GM18526 (cell line): Measurements from ENCODE around the gene ZNF213.
A peak's percentile ranks its signal among the peaks of the same experiment; 100 is the strongest.

ENCODE experiments used
- POLR2A ChIP-seq: IDR thresholded peaks from 3 replicates; pipeline ENCODE4 v1.6.1; 2011; ENCODE audit not compliant: insufficient read length; ENCODE audit errors: extremely low read depth

ZNF213 gene

GRCh38 chr16:3149630-3150345 lies 15.0 kb downstream of the ZNF213 start:
- TF ChIP-seq POLR2A, result no peak

DNA sequence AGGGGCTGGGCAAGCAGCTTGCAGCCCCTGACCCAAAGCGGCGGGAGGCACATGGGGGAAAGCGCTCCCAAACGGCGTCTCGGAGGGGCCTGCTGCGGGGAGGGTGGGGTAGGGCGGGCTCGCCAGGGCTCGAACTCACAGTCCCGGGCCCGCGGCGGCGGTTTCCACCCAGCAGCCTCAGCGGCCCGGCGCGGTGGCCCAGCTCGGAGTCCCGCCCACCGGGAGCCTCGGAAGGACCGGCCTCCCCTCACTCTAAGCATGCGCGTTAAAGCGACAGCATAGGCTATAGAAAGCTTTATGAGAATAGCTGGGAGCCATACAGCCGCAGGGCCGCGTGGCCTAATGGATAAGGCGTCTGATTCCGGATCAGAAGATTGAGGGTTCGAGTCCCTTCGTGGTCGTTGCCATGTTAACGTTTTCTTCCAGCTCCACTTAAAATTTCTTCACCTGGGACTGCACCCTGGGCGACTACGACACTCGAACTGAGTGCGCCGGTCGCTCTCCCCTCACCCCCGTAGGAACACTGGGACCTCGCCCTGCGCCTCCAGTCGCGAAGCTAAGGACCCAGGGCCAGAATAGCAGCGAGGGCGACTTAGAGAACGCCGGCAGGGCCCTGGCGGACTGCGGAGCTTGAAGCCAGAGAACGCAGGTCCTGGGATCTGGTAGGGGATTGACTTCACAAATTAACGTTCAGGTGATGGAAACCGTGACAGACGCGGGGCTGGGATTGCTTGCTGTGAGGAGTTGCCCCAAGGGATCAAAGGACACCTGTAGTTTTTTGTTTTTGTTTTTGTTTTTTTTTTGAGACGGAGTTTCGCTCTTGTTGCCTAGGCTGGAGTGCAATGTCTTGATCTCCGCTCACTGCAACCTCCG lies 15.8 kb downstream of the ZNF213 start:
- TF ChIP-seq POLR2A, result peak; percentile 15

DNA sequence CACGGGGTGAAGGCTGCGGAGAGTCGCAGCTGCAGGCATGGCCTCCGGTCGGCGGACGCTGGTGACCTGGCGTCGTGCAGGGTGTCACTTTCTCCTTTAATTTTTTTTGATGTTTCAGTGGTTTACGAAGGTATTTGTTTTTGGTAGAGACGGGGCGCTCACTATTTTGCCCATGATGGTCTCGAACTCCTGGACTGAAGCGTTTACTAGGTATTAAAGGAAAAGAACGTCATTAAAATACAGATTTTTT lies 17.1 kb downstream of the ZNF213 start:
- no peak for TF ChIP-seq POLR2A

DNA sequence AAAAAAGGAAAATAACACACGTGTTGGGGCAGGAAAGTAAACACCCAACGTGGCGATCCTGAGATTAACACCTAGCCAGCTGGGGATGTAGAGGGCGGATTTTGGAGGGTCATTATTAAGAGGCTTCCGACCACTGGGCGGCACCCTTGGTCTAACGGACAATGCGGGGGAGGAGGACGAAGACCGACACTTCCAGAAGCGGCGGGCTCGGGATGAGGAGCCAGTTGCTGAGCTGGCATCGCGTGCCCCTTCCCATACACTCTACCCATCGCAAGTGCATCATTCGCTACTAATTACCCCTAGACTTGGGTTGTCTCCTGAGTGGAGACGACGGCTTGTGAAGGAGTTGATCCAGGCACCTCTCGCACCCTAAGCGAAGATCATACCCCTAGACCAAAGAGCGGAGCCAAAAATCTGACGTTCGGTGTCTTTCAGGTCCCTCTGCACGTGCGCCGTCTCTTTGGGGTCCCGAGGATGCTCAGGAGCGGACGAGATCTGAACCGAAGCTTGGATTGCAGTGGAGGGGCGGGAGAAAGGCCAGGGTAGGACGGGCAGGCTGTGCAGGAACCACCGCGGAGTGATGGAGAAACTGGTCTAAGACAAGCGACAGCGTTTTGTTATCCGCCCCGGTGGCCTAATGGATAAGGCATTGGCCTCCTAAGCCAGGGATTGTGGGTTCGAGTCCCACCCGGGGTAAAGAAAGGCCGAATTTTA lies 17.6 kb downstream of the ZNF213 start:
- TF ChIP-seq POLR2A, result no peak

- TF ChIP-seq POLR2A, result no peak
Observed at GRCh38 chr16:3152991-3153368, 18.2 kb downstream of the ZNF213 start.

DNA sequence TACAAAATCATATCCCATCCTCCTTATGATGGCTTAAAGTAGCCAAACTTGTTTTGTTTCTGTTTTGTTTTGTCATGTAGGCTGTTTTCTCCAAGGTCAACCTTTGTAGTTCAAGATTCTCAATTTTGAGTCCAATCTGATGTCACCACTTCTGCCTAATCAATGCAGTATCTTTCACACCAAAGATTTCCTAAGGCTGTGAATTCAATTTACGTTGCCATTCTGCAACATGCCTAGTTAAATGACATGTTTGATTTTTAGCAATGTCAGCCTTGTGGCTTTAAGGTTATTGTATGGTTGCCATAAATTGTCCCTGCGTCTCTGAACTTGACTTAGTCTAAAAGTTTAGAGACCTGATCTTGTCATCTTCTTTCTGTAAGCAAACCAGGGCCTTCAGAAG lies 20.4 kb downstream of the ZNF213 start:
- no peak for TF ChIP-seq POLR2A

GRCh38 chr16:3155972-3156371 lies 21.1 kb downstream of the ZNF213 start:
- TF ChIP-seq POLR2A, result no peak

- no peak for TF ChIP-seq POLR2A
Observed at GRCh38 chr16:3157229-3158025, 22.6 kb downstream of the ZNF213 start.

- TF ChIP-seq POLR2A, result no peak
Observed at GRCh38 chr16:3158026-3158509, 23.2 kb downstream of the ZNF213 start.

DNA sequence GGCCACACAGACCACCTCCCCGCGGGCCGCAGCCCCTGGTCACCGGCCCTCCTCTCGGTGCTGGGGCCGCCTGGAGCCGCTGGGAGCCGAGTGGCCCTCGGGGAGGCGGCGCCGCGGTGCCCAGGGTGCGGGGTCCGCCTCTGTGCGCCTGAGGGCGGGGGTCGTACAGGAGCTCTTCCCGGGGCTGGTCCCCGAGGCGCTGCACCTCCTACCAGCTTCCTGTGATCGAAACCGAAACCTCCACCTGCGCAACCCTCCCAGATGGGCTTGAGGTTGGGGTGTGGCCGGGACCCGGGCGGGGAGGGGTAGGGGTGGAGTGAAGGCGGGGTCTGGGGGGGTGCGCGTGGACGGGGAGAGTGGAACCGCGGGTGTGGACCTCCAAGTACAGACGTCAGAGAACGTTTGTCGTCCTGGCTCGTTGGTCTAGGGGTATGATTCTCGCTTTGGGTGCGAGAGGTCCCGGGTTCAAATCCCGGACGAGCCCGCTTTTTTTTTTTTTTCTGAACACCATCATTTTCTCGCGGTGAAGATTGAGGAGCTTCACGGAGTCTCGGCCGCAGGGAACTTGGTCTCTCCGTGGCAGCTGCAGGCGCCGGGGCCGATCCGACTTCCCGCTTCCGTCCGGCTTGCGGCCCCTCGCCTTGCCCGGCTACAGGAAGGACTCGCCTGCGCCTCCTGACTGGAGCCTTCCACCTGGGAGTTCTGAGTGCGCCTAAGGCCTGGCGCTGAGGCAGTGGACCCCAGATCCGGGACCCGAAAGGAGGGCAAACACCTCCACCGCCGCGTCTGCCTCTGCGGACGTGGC lies 23.9 kb downstream of the ZNF213 start:
- TF ChIP-seq POLR2A, result peak; percentile 42

- no peak for TF ChIP-seq POLR2A
Observed at GRCh38 chr16:3161235-3162018, 26.6 kb downstream of the ZNF213 start.

GRCh38 chr16:3164121-3164991 lies 29.5 kb downstream of the ZNF213 start:
- no peak for TF ChIP-seq POLR2A
